RWPE2 (cell line): ENCODE measurements around the gene BRWD1.

Source experiments
- ATAC-seq: fragments of 200-7000 bp; cut with Tn5 transposase; 3 replicates; pipeline ENCODE4 v1.9.1; 2021; ENCODE audit warnings: low read depth
- DNase-seq: peaks from one replicate; pipeline ENCODE4 v3.0.0-alpha.2; 2020; ENCODE audit warnings: low spot score
- H3K27ac ChIP-seq: fragments of 450-650 bp; 2 replicates; pipeline ENCODE4 v1.5.1; 2017; ENCODE audit warnings: mild to moderate bottlenecking; ENCODE audit not compliant: poor library complexity, severe bottlenecking
- H3K27me3 ChIP-seq: fragments of 250-450 bp; sonication (Bioruptor Pico); 2 replicates; pipeline ENCODE4 v1.5.1; 2021; ENCODE audit warnings: mild to moderate bottlenecking, moderate library complexity; ENCODE audit not compliant: insufficient read depth, poor library complexity, severe bottlenecking
- H3K36me3 ChIP-seq: fragments of 250-450 bp; sonication (Bioruptor Pico); 2 replicates; pipeline ENCODE4 v1.5.1; 2020; ENCODE audit warnings: low read depth, mild to moderate bottlenecking, moderate library complexity
- H3K4me1 ChIP-seq: fragments of 250-450 bp; sonication (Bioruptor Pico); 2 replicates; pipeline ENCODE4 v1.5.1; 2021; ENCODE audit warnings: mild to moderate bottlenecking, moderate library complexity; ENCODE audit not compliant: insufficient read depth, poor library complexity, severe bottlenecking
- H3K4me3 ChIP-seq: fragments of 250-450 bp; sonication (Bioruptor Pico); 2 replicates; pipeline ENCODE4 v1.5.1; 2021; ENCODE audit warnings: mild to moderate bottlenecking, moderate library complexity; ENCODE audit not compliant: severe bottlenecking
- H3K9me3 ChIP-seq: fragments of 250-450 bp; sonication (Bioruptor Pico); 2 replicates; pipeline ENCODE4 v1.5.1; 2021; ENCODE audit warnings: mild to moderate bottlenecking, moderate library complexity; ENCODE audit not compliant: severe bottlenecking
- TF ChIP-seq, protein P1 (sequence below): fragments of 450-650 bp; IDR thresholded peaks from one replicate; pipeline ENCODE4 v1.5.1; 2017; ENCODE audit warnings: mild to moderate bottlenecking, moderate library complexity; ENCODE audit not compliant: poor library complexity, severe bottlenecking

Gene BRWD1

DNA sequence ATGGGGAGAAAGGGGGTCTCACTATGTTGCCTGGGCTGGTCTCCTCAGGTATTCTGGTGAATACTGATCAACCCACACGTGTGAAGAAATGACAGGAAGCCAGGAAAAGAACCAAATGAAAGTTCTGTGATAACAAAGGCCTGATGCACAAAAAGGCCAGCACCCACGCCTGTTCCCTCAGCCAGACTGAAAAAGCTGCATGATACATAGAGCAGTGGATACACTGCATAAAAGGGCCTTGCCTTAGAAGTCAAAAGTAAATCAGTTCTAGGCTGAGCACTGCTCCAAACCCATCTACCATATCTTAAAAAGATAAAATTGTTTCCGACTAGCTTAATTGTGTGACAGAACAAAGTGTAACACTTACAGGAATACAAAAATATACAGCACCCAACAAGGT is 93.3 kb downstream of the BRWD1 start:
- H3K36me3 ChIP-seq = peaks cover 74% of the 10 kb centered on the region
- H3K27me3 ChIP-seq = no peaks in the 10 kb centered on the region
- no peak overlapping the region for H3K27ac ChIP-seq
- TF ChIP-seq, protein P1, sequence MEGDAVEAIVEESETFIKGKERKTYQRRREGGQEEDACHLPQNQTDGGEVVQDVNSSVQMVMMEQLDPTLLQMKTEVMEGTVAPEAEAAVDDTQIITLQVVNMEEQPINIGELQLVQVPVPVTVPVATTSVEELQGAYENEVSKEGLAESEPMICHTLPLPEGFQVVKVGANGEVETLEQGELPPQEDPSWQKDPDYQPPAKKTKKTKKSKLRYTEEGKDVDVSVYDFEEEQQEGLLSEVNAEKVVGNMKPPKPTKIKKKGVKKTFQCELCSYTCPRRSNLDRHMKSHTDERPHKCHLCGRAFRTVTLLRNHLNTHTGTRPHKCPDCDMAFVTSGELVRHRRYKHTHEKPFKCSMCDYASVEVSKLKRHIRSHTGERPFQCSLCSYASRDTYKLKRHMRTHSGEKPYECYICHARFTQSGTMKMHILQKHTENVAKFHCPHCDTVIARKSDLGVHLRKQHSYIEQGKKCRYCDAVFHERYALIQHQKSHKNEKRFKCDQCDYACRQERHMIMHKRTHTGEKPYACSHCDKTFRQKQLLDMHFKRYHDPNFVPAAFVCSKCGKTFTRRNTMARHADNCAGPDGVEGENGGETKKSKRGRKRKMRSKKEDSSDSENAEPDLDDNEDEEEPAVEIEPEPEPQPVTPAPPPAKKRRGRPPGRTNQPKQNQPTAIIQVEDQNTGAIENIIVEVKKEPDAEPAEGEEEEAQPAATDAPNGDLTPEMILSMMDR = no peak
- peaks cover 6% of the 10 kb centered on the region for H3K4me1 ChIP-seq
- H3K4me3 ChIP-seq = no peak overlapping the region
- no peaks in the 10 kb centered on the region for H3K9me3 ChIP-seq
- ATAC-seq (no peak), DNase-seq (no peak)

DNA sequence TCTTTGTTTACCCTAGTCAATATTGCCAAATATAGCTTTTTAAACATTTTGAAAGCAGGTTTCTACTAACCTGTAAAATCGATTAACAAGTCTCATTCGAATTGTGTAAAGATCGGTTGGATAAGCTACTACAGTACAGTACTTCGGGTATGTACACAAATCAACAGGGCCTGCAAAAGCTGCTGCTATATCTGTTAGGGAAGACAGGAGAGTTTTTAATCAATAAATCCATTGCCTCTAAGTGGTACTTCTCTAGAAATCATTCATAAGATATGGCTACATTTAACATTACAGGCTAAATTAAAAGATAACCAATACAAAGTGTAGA is 95.4 kb downstream of the BRWD1 start:
- TF ChIP-seq, protein P1 = no peak
- Histone ChIP-seq H3K36me3 (peaks cover 77% of the 10 kb centered on the region), H3K4me1 (peaks cover 6% of the 10 kb centered on the region), H3K9me3 (no peaks in the 10 kb centered on the region), H3K27ac (no peak overlapping the region), H3K4me3 (no peak overlapping the region), H3K27me3 (no peaks in the 10 kb centered on the region)
- no peak for DNase-seq
- no peak for ATAC-seq

DNA sequence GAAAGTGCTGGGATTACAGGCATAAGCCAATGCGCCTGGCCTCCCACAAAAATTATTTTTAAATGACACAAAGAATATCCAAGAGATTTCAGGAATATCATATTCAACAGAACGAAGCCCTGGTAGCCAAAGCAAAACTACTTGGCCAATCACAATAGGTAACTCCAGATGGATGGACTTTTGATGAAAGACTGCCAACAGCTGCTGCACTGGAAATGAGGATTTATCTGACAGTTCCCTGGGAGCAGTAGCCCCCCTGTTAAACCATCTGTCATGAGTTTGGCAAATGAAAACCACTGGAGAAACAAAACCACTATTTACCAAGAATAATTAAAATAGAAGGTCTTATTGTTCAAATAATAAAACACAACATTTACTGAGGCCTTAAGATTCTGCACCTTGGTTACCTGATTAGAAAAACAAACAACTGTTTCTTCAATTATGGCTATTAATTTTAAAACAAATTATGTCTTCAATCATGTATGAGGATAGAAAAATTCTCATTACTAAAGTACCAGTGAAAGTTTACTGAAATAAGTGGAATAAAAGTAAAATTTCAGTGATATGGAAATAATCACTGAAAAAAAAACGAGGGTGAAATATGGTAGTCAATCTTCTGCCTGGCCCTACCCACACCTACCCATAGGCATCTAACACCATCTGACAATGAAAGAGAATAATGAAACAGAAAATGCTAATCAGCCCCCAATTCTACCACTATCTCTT is 95.9 kb downstream of the BRWD1 start:
- ATAC-seq = no peak
- no peaks in the 10 kb centered on the region for H3K27me3 ChIP-seq
- no peak overlapping the region for H3K4me3 ChIP-seq
- no peaks in the 10 kb centered on the region for H3K9me3 ChIP-seq
- DNase-seq = no peak
- TF ChIP-seq, protein P1 = no peak
- no peak overlapping the region for H3K27ac ChIP-seq
- H3K36me3 ChIP-seq = peaks cover 76% of the 10 kb centered on the region
- peaks cover 6% of the 10 kb centered on the region for H3K4me1 ChIP-seq

DNA sequence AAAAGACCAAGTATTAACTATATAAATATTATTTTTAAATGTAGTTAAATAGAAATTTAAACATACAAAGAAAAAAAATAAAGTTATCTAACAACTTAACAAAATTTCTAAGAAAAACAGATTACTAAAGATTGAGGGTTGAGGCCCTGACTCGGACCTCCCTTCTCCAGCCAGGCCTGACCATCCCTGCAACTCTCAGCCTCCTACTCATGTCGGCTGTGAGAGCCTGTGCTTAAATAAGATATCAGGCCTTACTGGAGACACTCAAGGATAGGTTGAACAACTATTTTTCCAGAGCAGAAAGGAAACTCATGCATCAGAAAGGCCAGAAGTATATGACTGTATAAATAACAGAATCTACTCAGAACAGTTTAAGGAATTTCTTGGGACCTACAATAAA is 97.1 kb downstream of the BRWD1 start:
- no peak for DNase-seq
- TF ChIP-seq, protein P1 = no peak
- Histone ChIP-seq H3K36me3 (peaks cover 71% of the 10 kb centered on the region), H3K27me3 (no peaks in the 10 kb centered on the region), H3K9me3 (no peaks in the 10 kb centered on the region), H3K4me1 (no peaks in the 10 kb centered on the region), H3K27ac (no peak overlapping the region), H3K4me3 (no peak overlapping the region)
- no peak for ATAC-seq

DNA sequence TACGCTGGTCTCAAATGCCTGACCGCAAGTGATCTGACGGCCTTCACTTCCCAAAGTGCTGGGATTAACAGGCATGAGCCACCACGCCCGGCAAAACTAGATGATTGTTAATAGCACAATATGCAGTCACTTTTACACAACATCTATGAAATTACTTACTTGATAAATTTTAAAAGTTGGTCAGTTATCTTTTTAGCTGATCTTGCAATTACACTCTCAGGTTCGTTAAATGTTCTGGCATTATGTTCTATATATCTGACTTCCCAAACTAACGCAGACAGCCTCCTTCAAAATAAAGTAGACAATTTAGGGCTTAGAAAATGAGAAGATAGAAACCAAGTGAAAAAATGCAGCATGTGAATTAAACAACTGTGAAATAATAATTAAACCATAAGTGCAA is 98.4 kb downstream of the BRWD1 start:
- H3K36me3 ChIP-seq = peaks cover 71% of the 10 kb centered on the region
- H3K9me3 ChIP-seq = no peaks in the 10 kb centered on the region
- no peak overlapping the region for H3K27ac ChIP-seq
- TF ChIP-seq, protein P1 = no peak
- H3K4me1 ChIP-seq = no peaks in the 10 kb centered on the region
- no peak overlapping the region for H3K4me3 ChIP-seq
- no peak for DNase-seq
- H3K27me3 ChIP-seq = no peaks in the 10 kb centered on the region
- ATAC-seq = no peak
